NOMO-1 treated with dmso at 0.1 percent for 144 hours (cell line): Measurements from ENCODE around the gene PRKCG.

Source experiments
- DNase-seq: peaks from one replicate; lab custom pipeline; 2025; ENCODE audit not compliant: unreplicated experiment; lab: John Stamatoyannopoulos, UW

The PRKCG gene

DNA sequence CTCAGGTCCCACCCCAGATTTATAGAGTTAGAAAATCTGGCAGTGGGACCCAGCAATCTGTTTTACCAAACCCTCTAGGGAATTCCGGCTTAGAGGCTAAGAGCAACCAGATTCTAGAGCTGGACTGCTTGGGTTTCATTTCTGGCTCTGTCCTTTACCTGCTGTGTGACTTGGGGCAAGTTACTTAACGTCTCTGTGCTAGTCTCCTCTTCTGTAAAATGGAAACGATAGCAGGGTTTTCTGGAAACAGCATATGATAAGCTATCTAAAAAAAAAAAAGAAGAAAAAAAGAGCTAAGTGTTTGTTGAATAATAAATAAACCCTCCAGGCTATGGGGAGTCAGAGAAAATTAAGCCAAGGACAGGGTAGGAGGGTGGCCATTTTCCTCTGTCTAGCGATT, 15.5 kb downstream of the PRKCG start:
- DNase-seq = no peak

DNA sequence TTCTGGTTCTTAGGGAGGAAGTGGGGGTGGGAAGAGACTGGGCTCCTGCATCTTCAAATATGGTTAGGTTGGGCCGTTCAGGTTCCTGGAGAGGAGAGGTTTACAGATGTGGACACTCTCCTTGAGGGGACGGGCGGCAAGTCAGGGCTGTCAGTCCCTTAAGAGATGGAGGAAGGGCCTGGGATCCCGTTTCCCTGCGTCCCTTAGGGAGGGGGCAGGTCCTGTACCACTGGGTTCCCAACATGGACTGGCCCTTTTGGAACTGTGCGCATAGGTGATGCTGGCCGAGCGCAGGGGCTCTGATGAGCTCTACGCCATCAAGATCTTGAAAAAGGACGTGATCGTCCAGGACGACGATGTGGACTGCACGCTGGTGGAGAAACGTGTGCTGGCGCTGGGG, 16.2 kb downstream of the PRKCG start:
- no peak for DNase-seq

DNA sequence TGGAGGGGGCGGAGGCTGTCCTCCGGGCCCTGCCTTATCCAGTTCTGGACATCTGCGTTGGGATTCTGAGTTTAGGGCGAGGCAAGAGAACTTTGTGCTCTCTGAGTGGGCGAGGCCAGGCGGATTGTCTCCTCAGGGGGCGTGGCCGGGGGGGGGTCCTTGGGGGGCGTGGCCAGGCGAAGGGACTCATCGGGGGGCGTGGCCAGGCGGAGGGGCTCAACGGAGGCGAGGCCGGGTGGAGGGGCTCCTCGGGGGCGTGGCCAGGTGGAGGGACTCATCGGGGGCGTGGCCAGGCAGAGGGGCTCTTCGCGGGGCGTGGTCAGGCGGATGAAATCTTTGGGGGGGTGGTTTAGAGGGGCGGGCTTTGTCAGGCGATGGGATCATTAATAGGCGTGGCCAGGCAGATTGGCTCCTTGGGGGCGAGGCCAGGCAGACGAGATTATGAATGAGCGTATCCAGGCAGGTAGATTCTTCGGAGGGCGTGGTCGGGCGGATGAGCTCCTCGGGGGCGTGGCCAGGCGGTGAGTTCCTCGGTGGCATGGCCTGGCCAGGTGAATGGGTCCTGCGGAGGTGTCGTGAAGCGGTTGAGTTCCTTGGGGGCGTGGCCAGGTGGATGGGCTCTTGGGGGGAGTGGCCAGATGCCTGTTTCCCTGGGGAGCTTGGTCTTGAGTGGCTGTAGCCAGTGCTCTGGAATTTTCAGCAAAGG, 16.8 kb downstream of the PRKCG start:
- DNase-seq = no peak

DNA sequence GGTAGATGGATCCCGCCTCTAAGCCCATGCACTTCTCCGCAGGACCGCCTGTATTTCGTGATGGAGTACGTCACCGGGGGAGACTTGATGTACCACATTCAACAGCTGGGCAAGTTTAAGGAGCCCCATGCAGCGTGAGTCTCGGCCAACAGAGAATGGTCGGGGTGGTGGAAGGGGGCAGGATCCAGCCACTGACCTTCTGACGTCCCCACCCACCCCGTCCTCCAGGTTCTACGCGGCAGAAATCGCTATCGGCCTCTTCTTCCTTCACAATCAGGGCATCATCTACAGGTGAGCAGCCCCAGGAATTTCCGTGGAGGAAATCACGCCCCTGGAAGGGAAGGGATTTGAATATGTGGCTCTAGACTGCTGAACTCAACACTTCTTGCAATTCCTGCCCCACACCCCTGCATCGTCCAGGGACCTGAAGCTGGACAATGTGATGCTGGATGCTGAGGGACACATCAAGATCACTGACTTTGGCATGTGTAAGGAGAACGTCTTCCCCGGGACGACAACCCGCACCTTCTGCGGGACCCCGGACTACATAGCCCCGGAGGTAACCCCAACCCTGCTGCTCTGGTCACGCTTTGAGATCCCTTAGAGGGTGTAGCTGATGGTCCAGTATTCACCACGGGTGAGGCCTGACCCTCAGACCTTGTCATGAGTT, 18.3 kb downstream of the PRKCG start:
- no peak for DNase-seq

DNA sequence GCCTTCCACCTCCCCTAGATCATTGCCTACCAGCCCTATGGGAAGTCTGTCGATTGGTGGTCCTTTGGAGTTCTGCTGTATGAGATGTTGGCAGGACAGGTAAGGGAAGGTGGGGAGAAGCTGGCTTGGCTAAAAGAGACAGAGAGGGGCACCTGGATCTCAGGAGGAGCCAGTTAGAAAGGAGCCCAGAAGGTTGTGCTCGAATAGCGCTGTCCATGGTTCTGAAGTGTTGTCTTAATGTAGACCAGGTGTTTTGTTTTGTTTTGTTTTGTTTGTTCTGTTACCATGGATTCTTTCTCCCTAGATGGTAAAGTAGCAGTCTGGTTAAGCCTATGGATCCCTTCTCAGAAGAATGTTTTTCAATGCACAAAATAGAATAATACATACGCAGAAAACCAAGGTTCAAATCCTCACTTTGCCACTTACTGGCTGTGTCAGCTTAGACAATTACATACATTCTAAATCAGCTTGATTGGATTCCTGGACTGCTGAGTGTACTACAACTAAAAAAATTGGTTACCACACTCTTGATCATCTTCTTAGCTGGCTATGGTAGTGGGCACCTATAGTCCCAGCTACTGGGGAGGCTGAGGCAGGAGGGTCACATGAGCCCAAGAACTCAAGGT, 21.2 kb downstream of the PRKCG start:
- no peak for DNase-seq

DNA sequence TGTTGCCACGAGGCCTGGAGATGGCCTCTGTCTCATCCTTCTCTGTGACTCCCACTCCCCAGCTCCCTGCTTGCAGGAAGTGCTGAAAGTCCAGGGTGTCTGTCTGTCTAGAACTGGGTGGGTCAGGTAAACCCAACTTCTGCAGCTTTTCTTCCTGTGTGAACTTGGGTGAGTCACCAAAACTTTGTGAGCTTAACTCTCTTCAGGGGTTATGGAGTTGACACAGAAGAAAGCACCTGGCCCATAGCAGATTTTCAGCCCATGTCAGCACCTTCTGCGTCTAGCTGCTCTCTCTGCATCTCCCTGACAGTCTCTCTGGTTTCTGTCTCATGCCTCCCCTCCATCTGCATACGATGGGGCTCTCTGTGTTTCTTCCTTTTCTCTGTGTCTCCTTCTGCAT, 22.9 kb downstream of the PRKCG start:
- no peak for DNase-seq

DNA sequence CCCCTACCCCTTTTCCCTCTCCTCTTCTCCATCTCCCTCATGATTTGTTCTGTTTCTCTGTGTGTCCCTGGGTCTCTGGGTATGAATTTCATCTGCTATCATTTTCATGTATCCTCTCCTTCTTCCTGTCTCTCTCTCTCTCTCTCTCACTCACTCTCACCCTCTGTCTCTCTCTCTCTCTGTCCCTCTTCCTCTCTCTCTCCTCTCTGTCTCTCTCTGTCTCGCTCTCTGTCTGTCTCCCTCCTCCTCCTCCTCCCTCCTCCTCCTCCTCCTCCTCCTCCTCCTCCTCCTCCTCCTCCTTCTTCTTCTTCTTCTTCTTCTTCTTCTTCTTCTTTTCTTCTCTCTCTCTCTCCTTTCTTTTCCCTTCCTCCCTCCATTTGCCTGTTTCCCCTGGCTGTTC, 23.8 kb downstream of the PRKCG start:
- no peak for DNase-seq

DNA sequence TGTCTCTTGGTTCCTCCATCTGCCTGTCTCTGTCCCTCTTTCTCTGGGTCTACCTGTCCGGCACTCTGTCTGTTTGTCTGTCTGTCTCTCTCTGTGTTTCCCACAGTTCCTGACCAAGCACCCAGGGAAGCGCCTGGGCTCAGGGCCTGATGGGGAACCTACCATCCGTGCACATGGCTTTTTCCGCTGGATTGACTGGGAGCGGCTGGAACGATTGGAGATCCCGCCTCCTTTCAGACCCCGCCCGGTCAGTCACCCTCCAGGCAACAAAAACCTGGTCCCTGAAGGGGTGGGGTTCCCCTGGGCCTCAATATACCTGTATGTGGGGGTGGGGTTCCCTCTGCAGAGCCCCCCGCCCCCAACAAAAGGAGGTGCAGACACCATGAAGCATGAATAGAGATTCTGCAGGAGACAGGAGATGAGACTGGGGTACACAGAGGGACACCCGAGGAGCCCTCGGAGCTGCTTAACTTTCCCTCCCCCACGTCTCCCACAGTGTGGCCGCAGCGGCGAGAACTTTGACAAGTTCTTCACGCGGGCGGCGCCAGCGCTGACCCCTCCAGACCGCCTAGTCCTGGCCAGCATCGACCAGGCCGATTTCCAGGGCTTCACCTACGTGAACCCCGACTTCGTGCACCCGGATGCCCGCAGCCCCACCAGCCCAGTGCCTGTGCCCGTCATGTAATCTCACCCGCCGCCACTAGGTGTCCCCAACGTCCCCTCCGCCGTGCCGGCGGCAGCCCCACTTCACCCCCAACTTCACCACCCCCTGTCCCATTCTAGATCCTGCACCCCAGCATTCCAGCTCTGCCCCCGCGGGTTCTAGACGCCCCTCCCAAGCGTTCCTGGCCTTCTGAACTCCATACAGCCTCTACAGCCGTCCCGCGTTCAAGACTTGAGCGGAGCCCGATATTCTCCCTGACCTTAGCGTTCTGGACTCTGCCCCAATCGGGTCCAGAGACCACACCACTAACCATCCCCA, 24.5 kb downstream of the PRKCG start:
- no peak for DNase-seq

DNA sequence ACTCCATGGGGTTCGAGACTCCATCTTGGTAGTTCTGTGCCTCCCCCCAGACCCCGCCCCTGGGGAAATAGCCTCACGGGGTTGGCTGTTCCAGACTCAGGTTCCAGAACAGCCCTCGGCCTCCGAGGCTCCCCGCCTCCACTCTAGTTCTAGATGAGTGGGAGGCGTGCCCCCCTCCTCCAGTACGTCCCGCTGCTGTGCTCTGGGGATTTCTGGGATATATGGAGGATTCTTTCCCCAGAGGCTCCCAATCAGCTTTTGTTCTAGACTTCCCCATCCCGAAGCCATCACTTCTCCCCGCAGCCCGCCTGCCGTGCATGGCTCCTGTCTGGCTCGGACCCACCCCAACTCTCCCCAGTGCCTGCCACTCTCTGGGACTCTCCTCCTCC, 25.2 kb downstream of the PRKCG start:
- no peak for DNase-seq

DNA sequence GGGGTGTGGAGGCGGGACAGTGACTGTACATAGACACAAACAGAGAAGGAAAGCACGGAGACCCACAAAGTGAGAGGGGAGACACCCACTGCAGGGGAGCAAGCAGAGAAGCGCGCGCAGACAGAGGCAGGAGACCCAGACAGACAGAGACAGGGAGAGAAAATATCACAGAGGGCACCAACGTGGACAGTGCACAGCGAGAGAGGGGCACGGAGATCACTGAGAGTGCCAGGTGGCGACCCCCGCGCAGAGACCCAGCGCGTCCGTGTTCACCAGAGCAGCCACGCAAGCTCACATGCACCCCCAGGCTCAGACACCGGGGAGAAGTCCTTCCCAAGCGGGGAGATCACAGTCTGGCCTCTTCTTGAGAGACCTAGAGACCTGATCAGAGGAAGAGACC, 25.7 kb downstream of the PRKCG start:
- no peak for DNase-seq

DNA sequence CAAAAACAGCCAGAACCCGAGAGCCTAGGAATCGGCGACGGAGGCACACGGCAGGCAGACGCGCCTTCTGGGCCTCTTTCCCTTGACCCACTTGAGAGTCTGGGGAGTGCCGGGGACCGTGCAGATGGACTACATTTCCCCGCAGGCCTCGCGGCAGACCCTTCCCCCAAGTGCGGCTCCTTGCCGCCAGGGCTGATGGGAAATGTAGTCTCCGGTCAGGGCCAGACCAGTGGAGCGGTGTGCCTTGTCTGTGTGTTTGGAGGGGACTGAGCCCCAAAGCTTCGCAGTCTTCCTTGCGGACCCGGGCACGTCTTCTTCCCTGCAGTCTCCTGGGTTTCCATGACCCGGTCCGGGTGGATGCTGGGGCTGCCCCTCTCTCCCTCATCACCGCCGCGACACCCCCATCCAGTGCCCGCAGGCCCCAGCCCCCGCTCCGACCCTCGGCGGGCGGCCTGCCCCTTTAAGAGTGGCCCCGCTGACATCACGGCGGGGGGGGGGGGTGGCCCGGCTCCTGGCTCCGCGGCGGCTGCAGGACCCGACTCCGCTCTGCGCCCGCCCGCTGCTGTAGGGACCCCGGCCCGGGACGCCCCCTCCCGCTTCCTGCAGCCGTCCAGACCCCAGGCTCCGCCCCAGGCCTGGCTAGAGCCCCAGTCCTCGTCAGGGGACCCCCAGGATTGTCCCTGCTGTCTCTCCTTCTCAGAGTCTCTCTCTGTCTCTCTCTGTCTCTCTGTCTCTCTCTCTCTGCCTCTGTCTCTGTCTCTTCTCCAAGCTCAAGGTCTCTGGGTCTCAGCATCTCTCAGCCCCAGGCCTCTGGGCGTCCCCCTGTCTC, 26.3 kb downstream of the PRKCG start:
- no peak for DNase-seq

DNA sequence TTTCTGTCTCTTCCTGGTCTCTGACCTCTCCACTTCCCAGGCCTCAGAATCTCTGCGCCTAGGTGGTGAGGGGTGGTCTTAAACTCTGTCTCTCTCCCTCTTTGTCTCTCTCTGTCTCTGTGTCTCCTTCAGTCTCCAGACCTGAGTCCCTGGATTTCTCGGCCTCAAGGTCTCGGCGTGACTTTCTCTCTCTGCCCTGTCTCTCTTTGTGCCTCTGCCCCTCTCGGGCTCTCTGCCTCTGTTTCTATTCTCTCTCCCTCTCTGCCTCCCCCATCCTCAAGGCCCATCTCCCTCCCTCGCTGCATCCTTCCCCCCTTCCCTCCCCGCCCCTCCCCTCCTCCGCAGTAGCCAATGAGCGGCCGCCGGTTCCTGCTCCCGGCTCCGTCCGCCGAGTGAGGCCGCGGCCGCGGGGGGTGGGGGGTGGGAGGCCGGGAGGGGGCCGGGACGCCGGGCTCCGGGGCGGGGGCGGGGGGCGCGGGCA, 27.0 kb downstream of the PRKCG start, which contains the start of gene CACNG7:
CACNG7 (plus strand) TSS at position 344 of the 481 bp plus-strand sequence. CDS start 3,554 bp downstream, outside the sequence.
- no peak for DNase-seq

DNA sequence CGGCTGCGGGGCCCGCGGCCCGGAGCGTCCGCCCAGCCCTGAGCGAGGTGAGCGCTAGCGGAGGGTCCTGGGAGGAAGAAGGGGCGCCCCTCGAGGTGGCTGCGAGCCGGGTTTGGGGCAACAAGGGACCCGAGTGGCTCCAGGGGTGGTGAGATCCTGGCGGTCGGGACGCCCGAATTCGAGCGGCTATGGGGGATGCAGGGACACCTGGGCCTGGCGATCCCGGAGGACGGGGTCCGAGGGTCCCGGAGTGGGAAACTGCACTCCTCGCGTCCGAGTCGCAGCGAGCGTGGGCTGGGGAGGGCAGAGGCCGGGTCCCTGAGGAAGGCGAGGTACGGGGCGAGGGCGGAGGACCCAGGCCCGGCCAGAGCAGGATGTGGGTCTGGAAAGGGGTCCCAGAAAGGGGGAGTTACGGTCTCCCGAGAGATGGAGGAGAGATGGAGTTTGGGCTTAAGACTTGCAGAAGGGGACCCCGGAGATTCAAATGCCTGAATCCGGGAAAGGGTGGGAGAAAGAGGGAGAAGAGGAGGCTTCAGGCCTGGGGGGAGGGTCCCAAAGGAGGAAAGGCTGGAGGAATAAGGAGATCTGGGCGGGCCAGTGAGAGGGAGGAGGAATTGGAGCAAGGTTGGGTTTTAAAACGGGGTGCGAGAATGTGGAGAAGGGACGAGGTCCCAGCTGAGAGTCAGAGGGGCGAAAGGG, 27.6 kb downstream of the PRKCG start:
- DNase-seq = no peak

DNA sequence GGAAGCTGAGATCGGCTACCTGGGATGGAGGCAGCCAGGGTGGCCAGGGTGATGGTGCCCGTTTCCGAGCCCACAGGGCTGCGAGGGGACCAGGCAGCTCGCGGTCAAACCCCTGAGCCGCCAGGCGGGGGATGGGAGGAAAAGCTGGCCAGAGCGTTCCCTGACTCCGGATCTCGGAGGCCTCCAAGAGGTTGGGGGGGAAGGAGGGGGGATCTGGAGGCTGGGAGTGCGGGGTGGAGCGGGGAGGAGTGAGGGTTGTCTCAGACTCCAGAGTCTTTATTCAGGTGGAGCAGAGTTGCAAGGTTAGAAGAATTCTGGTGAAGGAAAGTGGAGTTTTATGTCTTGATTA, 28.1 kb downstream of the PRKCG start:
- DNase-seq = no peak

DNA sequence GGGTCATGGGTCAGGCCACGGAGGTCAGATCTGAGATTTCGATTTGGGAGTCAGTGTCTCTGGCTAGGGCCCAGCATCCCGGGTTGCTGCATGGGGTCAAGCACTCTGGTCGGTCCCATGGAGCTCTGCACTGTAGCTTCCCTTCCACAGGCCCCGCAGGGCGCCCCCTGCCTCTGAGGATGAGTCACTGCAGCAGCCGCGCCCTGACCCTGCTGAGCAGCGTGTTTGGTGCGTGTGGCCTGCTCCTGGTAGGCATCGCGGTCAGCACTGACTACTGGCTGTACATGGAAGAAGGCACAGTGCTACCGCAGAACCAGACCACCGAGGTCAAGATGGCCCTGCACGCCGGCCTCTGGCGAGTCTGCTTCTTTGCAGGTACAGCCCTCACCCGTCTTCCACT, 30.7 kb downstream of the PRKCG start:
- DNase-seq = no peak

DNA sequence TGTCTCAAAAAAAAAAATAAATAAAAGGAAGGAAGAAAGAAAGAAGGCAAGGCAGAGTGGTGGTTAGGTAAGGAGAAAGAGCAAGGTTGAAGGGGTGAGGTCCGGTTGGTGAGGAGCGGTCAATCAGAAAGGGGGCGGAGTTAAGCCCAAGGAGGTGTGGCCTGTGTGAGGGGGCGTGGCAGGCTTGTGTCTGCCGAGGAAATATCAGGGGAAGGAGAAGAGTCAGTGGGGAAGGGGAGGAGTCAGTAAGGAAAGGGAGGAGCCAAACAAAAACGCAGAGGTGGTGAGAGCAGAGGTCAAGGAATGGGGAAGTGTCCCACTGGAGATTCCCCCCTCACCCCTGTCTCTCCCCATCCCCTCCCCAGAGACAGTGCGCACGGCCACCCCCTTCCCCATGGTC, 33.0 kb downstream of the PRKCG start:
- no peak for DNase-seq

DNA sequence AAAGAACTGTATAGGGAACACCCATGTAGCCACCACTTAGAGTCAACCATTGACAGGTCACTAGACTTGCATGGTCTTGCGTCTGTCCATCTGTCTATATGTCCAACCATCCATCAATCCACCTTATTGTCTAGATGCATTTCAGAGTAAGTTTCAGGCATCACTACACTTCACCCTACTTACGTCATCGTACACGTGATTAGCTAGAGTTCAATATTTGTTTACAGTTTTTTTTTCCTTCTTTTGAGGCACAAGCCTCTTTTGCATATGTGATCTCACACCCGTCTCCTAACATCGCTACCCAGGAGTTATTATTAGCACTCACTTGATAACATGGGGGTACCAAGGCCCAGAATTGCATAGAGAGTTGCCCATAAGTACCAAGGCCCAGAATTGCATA, 34.0 kb downstream of the PRKCG start:
- no peak for DNase-seq

DNA sequence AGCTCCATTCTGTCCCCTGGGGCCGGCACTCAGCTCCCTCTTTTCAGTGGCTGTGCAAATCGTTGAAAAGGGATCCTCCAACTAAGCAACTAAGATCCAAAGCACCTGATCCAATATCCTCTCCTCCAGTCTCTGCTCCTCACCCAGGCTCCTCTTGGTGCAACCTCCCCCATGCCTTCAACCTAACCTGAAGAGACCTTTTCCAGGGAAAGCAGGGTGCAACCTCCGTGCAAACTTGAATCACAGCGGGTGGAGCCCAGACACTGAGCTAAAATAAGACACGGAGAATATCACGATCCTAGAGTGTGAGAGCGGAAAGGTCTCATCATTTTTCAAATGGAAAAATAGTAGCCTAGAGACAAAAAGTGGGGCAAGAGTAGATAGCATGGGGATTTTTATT, 35.4 kb downstream of the PRKCG start:
- DNase-seq = no peak

DNA sequence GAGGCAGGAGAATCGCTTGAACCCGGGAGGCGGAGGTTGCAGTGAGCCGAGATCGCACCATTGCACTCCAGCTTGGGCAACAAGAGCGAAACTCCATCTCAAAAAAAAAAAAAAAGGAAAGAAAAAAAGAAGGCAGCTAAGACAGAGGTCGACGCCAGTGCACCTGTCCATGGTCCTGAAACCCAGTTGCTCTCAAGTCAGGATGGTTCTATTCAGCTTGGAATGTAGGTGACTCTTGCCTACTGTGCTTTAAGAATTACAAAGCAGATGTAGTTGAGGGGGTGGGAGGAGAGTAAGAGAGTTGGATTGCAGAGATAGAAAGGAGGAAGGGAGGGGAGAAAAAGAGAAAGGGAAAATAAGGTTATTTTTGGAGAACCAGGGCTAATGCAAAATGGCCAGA, 45.7 kb downstream of the PRKCG start:
- peak; percentile 34 for DNase-seq

DNA sequence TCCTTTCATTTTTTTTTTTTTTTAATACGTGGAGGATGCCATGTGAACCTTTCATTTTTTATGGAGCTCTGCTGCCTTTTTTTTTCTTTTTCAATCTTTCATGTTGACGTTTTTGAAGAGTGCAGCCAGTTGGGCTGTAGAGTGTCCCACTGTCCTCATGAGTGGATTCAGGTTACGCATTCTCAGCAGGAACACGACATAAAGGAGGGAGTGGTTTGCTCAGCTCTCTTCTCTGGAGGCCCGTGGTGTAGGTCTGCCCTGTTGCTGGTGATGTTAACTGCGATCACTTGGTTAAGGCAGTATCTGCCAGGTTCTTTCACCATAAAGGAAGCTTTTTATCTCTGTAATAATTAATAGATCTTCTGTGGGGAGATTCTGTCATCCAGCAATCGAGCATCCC, 54.0 kb downstream of the PRKCG start:
- no peak for DNase-seq
